Right cardiac atrium (tissue), 5 donors: ENCODE measurements around the gene COA5. TPM values are rescaled to one million over a fixed set of nuclear protein-coding genes. Genes with fewer than 3 reads are reported as not detected.

Experiments used
- ATAC-seq, 2 donors: fragments of 200-7000 bp; cut with Tn5 transposase; one replicate each; pipeline versions ENCODE4 v1.8.0 to v1.9.1; 2020; ENCODE audit warnings: moderate library complexity in 2 of 2, mild to moderate bottlenecking in 1 of 2
- DNase-seq, 3 donors: peaks; one replicate each; pipeline ENCODE4 v3.0.0-alpha.2; 2020
- H3K27ac ChIP-seq: one replicate; pipeline ENCODE4 v1.5.1; 2013; ENCODE audit warnings: mild to moderate bottlenecking, low read length, control low read depth, moderate library complexity
- H3K27me3 ChIP-seq: one replicate; pipeline ENCODE4 v1.6.1; 2013; ENCODE audit not compliant: control insufficient read depth, insufficient read depth
- H3K4me1 ChIP-seq: one replicate; pipeline ENCODE4 v1.6.1; 2013; ENCODE audit warnings: low read length; ENCODE audit not compliant: control insufficient read depth, insufficient read depth
- H3K4me3 ChIP-seq: one replicate; pipeline ENCODE4 v1.5.1; 2013; ENCODE audit warnings: low read length, control low read depth
- H3K9me3 ChIP-seq: one replicate; pipeline ENCODE4 v1.6.1; 2013; ENCODE audit warnings: low read length; ENCODE audit not compliant: control insufficient read depth
- WGBS: extraction: QIAGEN DNeasy Blood & Tissue Kit; methylation state at CpG from one replicate; pipeline ENCODE4 v1.1.7; 2013; 5-methylcytosine and 5-hydroxymethylcytosine counted together
- intact Hi-C, 4 donors: fragments of 100-400 bp; cut with DNase I; formaldehyde crosslinking; loops; one replicate each; pipeline versions ENCODE4 v1.11.0 to v1.14.0; 2022 to 2023
- polyA plus RNA-seq: library from polyadenylated mRNA; stranded (reverse); fragments of 200-250 nt; gene quantifications from one replicate; pipeline ENCODE4 v1.2.3, GENCODE V29; 2013
- total RNA-seq, 4 donors: library from RNA; stranded (reverse); fragmentation: NEBNext Ultra II Directional; extraction: Animal tissue kit (Norgen Biotek cat#: 25700); gene quantifications; one replicate each; pipeline ENCODE4 v1.2.1, GENCODE V29; 2021
- donor health status: healthy with polysubstance abuse.
- donor health status: DM: no; HTN: yes; CAD: no.
- donor health status: DM: no; HTN: no; CAD: no.
- donor health status: DM: no; HTN: yes; CAD: no; lungs with severe emphysema.
- donor health status: DM: yes; HTN: yes; CAD: no.

Gene COA5
- total and polyA plus RNA-seq, 5 donors = 24.8 to 37.4 (median 30.3) TPM

- Histone ChIP-seq H3K27ac (no peak overlapping the region), H3K27me3 (no peaks in the 10 kb centered on the region), H3K4me3 (no peak overlapping the region), H3K4me1 (no peaks in the 10 kb centered on the region), H3K9me3 (no peaks in the 10 kb centered on the region)
- intact Hi-C loops = no loop called here
- ATAC-seq (no peak), DNase-seq (no peak)
- 88% methylated on average over 10 of the region's 10 CpGs for WGBS
Measured at GRCh38 chr2:98583816-98584618, 24.3 kb downstream of the COA5 start.

GRCh38 chr2:98583276-98583675 lies 25.0 kb downstream of the COA5 start:
- WGBS = 95% methylated on average over 7 of the region's 7 CpGs
- H3K4me3 ChIP-seq = no peak overlapping the region
- ATAC-seq (no peak), DNase-seq (no peak)
- no peak overlapping the region for H3K27ac ChIP-seq
- intact Hi-C loops = no loop called here
- no peaks in the 10 kb centered on the region for H3K27me3 ChIP-seq
- no peaks in the 10 kb centered on the region for H3K4me1 ChIP-seq
- no peaks in the 10 kb centered on the region for H3K9me3 ChIP-seq

- H3K4me3 ChIP-seq = no peak overlapping the region
- DNase-seq (no peak), ATAC-seq (no peak)
- no peak overlapping the region for H3K27ac ChIP-seq
- no peaks in the 10 kb centered on the region for H3K4me1 ChIP-seq
- no peaks in the 10 kb centered on the region for H3K9me3 ChIP-seq
- intact Hi-C loops = no loop called here
- 94% methylated on average over 9 of the region's 9 CpGs for WGBS
- no peaks in the 10 kb centered on the region for H3K27me3 ChIP-seq
Measured at GRCh38 chr2:98582523-98582922, 25.8 kb downstream of the COA5 start.

- intact Hi-C loops = no loop called here
- ATAC-seq (no peak), DNase-seq (no peak)
- Histone ChIP-seq H3K4me3 (no peak overlapping the region), H3K4me1 (no peaks in the 10 kb centered on the region), H3K27ac (no peak overlapping the region), H3K9me3 (no peaks in the 10 kb centered on the region), H3K27me3 (no peaks in the 10 kb centered on the region)
- WGBS = 90% methylated on average over 10 of the region's 10 CpGs
Measured at GRCh38 chr2:98580656-98581284, 27.5 kb downstream of the COA5 start.

- H3K27me3 ChIP-seq = no peaks in the 10 kb centered on the region
- no peak overlapping the region for H3K4me3 ChIP-seq
- H3K27ac ChIP-seq = no peak overlapping the region
- DNase-seq (no peak), ATAC-seq (no peak)
- no peaks in the 10 kb centered on the region for H3K4me1 ChIP-seq
- intact Hi-C loops = loop anchor here in 3 of 4 donors (10.0 kb wide), 2 partner anchors 135 to 165 kb away; partner anchors contain the start of gene INPP4A (in 1 of the 3)
- 84% methylated on average over 7 of the region's 7 CpGs for WGBS
- H3K9me3 ChIP-seq = no peaks in the 10 kb centered on the region
Measured at GRCh38 chr2:98579926-98580325, 28.4 kb downstream of the COA5 start.

GRCh38 chr2:98578231-98578630 lies 30.1 kb downstream of the COA5 start:
- H3K4me1 ChIP-seq = no peaks in the 10 kb centered on the region
- H3K4me3 ChIP-seq = no peak overlapping the region
- H3K27ac ChIP-seq = no peak overlapping the region
- H3K9me3 ChIP-seq = no peaks in the 10 kb centered on the region
- ATAC-seq (no peak), DNase-seq (no peak)
- H3K27me3 ChIP-seq = no peaks in the 10 kb centered on the region
- WGBS = 91% methylated on average over 9 of the region's 9 CpGs
- intact Hi-C loops = loop anchor here in 3 of 4 donors (10.0 kb wide), 2 partner anchors 133 to 163 kb away; partner anchors contain the start of gene INPP4A (in 1 of the 3)

GRCh38 chr2:98577313-98577712 lies 31.0 kb downstream of the COA5 start:
- ATAC-seq (peak in 1 of 2 donors; percentile 6), DNase-seq (no peak)
- intact Hi-C loops = loop anchor here in 3 of 4 donors (10.0 kb wide), 2 partner anchors 133 to 163 kb away; partner anchors contain the start of gene INPP4A (in 1 of the 3)
- H3K4me1 ChIP-seq = no peaks in the 10 kb centered on the region
- no peaks in the 10 kb centered on the region for H3K27me3 ChIP-seq
- 44% methylated on average over 10 of the region's 10 CpGs for WGBS
- H3K9me3 ChIP-seq = no peaks in the 10 kb centered on the region
- no peak overlapping the region for H3K27ac ChIP-seq
- no peak overlapping the region for H3K4me3 ChIP-seq

- Histone ChIP-seq H3K27me3 (no peaks in the 10 kb centered on the region), H3K27ac (no peak overlapping the region), H3K9me3 (no peaks in the 10 kb centered on the region), H3K4me1 (no peaks in the 10 kb centered on the region), H3K4me3 (no peak overlapping the region)
- WGBS = 93% methylated on average over 22 of the region's 22 CpGs
- DNase-seq = no peak
- intact Hi-C loops = loop anchor here in 3 of 4 donors (10.0 kb wide), 2 partner anchors 132 to 162 kb away; partner anchors contain the start of gene INPP4A (in 1 of the 3)
- ATAC-seq = peak in 1 of 2 donors; percentile 9
Measured at GRCh38 chr2:98576666-98577312, 31.5 kb downstream of the COA5 start.

GRCh38 chr2:98573426-98573825 lies 34.9 kb downstream of the COA5 start:
- ATAC-seq (no peak), DNase-seq (no peak)
- intact Hi-C loops = loop anchor here in 3 of 4 donors (10.0 kb wide), 2 partner anchors 129 to 159 kb away; partner anchors contain the start of gene INPP4A (in 1 of the 3)
- Histone ChIP-seq H3K4me3 (no peak overlapping the region), H3K27me3 (no peaks in the 10 kb centered on the region), H3K4me1 (no peaks in the 10 kb centered on the region), H3K9me3 (no peaks in the 10 kb centered on the region), H3K27ac (no peak overlapping the region)
- WGBS = 96% methylated on average over 13 of the region's 13 CpGs

GRCh38 chr2:98572676-98573075 lies 35.6 kb downstream of the COA5 start:
- no peaks in the 10 kb centered on the region for H3K4me1 ChIP-seq
- peak in 1 of 3 donors; percentile 39 for DNase-seq
- ATAC-seq = no peak
- intact Hi-C loops = loop anchor here in 3 of 4 donors (10.0 kb wide), 2 partner anchors 128 to 158 kb away; partner anchors contain the start of gene INPP4A (in 1 of the 3)
- H3K27ac ChIP-seq = no peak overlapping the region
- WGBS = 79% methylated on average over 15 of the region's 15 CpGs
- H3K4me3 ChIP-seq = no peak overlapping the region
- H3K27me3 ChIP-seq = no peaks in the 10 kb centered on the region
- no peaks in the 10 kb centered on the region for H3K9me3 ChIP-seq
